NOMO-1 (cell line): ENCODE results near the gene OR10A3.
A peak's percentile ranks its signal among the peaks of the same experiment; 100 is the strongest.

ENCODE experiments used
- DNase-seq, 2 experiments: peaks; one replicate each; lab custom pipeline; 2025; ENCODE audit not compliant: unreplicated experiment in 2 of 2; lab: John Stamatoyannopoulos, UW

OR10A3 gene

GRCh38 chr11:7894251-7894650, 47.3 kb downstream of the OR10A3 start:
- no peak for DNase-seq

- no peak for DNase-seq
These were observed 47.7 kb downstream of the OR10A3 start for GRCh38 chr11:7893796-7894195.

DNA sequence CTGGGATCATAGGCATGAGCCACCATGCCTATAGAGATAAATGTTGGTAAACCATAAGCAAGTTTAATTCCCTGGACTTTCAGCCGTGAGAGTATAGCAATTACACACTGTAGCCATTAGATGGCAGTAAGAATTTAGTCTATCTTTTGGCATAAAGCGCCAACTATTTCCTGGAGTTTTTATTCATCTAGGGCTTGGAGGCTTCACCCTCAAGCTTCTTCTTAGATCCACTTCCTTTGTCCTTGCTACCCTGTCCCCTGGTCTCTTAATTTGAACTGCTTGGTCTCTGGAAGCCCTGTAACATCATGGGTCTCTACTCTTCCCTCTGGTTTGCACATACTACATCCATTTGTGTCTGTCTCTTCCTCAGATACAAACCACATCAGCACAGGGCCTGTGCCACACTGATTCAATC, 48.7 kb downstream of the OR10A3 start:
- peak; percentile 54 to 67 for DNase-seq

GRCh38 chr11:7892059-7892699, 49.3 kb downstream of the OR10A3 start:
- peak; percentile 46 to 81 for DNase-seq

DNA sequence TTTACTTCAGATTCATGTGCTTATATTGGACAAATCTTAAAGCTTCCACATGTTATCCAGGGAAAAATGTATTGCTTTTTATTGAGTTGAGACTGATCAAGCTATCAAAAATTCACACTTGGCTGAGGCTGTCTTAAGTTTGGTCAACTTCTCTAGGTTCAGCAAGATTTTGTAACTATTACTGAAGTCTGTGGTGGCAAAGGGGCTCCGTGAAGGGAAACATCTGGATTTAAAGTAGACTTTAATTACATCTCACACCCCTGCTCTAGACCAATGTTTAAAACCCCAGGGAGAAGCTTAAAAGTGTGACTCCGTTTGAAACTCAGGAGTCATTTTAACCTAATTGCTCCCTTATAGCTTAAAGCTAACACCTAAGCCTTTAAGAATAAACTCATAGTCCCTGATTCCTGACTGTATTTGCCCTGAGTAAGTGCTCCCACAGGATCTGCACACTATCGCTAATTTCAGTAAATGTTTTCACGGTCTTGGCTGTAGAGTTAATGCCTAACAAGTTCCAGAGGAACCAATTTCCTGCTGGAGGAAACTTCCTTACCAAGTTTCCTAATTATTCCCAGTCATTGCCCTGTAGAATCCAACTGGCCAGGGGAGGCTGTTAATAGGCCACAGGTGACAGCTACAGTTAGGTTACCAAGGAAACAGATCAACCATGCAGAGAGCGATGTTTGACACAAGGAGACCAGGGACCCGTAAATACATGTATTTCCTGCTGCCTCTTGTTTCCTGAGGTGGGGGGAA, 50.9 kb downstream of the OR10A3 start:
- peak in 1 of 2 experiments; percentile 22 for DNase-seq

- no peak for DNase-seq
These were observed 51.5 kb downstream of the OR10A3 start for GRCh38 chr11:7889985-7890384.
